GM21619 (cell line): ENCODE data around the gene CYGB.
"Not testable (repeated sequence)": the region's sequence is repeated elsewhere in the genome, so short reads cannot be mapped to it uniquely, and the experiment has no call there.

Source experiments
- ATAC-seq: cut with Tn5 transposase; IDR thresholded peaks from one replicate; pipeline ENCODE4 v1.9.1; 2021; ENCODE audit not compliant: unreplicated experiment

The CYGB gene

GRCh38 chr17:76524598-76525512 lies 12.7 kb downstream of the CYGB start:
- no peak for ATAC-seq

- no peak for ATAC-seq
These were observed 14.1 kb downstream of the CYGB start for GRCh38 chr17:76523084-76524037.

- not testable (repeated sequence) for ATAC-seq
These were observed 15.8 kb downstream of the CYGB start for GRCh38 chr17:76521683-76522082.

- no peak for ATAC-seq
These were observed 16.2 kb downstream of the CYGB start for GRCh38 chr17:76521262-76521661.

- no peak for ATAC-seq
These were observed 18.2 kb downstream of the CYGB start for GRCh38 chr17:76519048-76519966.

GRCh38 chr17:76517638-76518038 lies 19.9 kb downstream of the CYGB start:
- ATAC-seq = no peak

- peak; percentile 64 for ATAC-seq
These were observed 22.1 kb downstream of the CYGB start for GRCh38 chr17:76515274-76515949.

GRCh38 chr17:76514355-76514754 lies 23.2 kb downstream of the CYGB start:
- not testable (repeated sequence) for ATAC-seq

GRCh38 chr17:76513306-76513692 lies 24.2 kb downstream of the CYGB start:
- ATAC-seq = no peak

GRCh38 chr17:76512366-76513305 lies 24.9 kb downstream of the CYGB start:
- no peak for ATAC-seq

GRCh38 chr17:76511668-76512365 lies 25.7 kb downstream of the CYGB start:
- no peak for ATAC-seq

- no peak for ATAC-seq
These were observed 26.7 kb downstream of the CYGB start for GRCh38 chr17:76510831-76511244.

- ATAC-seq = not testable (repeated sequence)
These were observed 28.9 kb downstream of the CYGB start for GRCh38 chr17:76508472-76509063.

GRCh38 chr17:76506408-76507345 lies 30.8 kb downstream of the CYGB start:
- ATAC-seq = peak; percentile 51

- no peak for ATAC-seq
These were observed 33.4 kb downstream of the CYGB start for GRCh38 chr17:76504117-76504516.

- ATAC-seq = no peak
These were observed 34.9 kb downstream of the CYGB start for GRCh38 chr17:76502341-76503211.
